GM12875 (cell line): ENCODE results near the gene DNAJC18.

ENCODE experiments used
- H3K4me3 ChIP-seq: one replicate; pipeline ENCODE4 v1.5.1; 2011; ENCODE audit warnings: low read depth, low read length, control low read depth
- TF ChIP-seq, protein P1 (sequence below): IDR thresholded peaks from 2 replicates; pipeline ENCODE4 v1.5.1; 2011; ENCODE audit warnings: low read depth, mild to moderate bottlenecking, control low read depth, inconsistent platforms, low read length, moderate library complexity, borderline replicate concordance; ENCODE audit not compliant: insufficient read depth

Gene DNAJC18

GRCh38 chr5:139383275-139383992 is 55.9 kb downstream of the DNAJC18 start, which contains the start of gene SLC23A1:
Gene SLC23A1 (minus strand): TSS chr5:139383297. CDS start chr5:139383253, 44 bp downstream.
- no peak within 1 kb of the TSS for H3K4me3 ChIP-seq
- TF ChIP-seq, protein P1, sequence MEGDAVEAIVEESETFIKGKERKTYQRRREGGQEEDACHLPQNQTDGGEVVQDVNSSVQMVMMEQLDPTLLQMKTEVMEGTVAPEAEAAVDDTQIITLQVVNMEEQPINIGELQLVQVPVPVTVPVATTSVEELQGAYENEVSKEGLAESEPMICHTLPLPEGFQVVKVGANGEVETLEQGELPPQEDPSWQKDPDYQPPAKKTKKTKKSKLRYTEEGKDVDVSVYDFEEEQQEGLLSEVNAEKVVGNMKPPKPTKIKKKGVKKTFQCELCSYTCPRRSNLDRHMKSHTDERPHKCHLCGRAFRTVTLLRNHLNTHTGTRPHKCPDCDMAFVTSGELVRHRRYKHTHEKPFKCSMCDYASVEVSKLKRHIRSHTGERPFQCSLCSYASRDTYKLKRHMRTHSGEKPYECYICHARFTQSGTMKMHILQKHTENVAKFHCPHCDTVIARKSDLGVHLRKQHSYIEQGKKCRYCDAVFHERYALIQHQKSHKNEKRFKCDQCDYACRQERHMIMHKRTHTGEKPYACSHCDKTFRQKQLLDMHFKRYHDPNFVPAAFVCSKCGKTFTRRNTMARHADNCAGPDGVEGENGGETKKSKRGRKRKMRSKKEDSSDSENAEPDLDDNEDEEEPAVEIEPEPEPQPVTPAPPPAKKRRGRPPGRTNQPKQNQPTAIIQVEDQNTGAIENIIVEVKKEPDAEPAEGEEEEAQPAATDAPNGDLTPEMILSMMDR: no peak

DNA sequence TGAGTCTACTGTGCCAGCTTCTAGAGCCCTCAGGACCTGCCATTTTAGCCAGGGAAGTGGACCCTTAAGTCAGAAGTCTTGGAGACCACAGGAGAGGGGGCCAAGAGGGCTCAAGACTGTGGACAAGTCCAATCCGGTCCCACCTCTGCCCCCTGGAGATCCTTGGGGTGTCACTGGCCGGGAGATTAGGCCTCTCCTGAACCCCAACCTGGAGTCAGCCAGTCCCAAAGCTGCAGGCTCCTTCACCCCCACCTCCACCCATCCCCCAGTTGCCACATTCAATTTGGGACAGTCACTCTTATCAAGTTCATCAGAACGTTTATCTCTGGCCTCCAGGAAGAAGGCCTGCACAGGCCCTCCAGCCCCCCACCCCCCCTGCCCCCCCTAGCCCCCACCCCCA is 56.5 kb downstream of the DNAJC18 start:
- no peak overlapping the region for H3K4me3 ChIP-seq
- TF ChIP-seq, protein P1: no peak

DNA sequence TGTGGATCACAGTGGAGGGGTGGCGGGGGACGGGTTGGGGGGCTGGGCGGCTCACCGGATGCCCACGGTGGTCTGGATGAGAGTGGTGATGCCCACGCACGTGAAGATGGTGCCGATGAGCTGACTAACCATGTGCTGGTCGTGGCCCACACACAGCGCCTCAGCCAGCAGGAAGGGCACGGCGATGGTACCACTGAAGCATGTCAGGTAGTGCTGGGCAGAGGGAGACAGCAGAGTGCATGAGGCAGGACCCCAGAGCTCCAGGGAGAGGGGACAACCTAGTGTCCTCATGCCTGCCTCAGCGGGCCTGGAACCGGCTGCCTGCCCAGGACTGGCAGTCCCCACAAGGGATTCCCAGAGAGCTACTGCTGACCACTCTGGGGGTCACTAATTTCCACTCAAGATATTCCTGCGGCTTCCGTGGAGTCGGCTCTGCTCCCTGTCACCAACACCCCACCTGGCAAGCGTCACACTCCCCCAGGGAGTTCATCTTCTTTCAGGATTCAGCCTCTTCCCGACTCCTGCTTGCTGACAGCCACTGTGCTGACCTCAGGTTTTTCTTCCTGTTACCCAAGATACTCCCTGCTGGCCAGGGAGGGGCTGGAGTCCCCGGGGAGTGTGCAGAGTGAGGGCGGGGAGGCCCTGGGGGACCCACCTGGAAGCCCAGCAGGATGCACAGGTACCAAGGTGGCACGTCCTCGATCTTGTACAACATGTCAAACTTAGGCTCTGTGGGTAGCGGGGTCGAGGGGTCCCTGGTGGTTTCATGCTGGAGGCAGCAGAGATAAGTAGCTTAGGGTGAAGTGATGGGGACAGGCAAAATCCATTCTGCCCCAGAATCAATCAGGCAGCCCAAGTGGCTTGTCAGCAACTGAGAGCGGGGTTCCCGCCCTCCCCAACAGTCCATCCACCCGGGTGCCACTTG is 57.2 kb downstream of the DNAJC18 start:
- no peak overlapping the region for H3K4me3 ChIP-seq
- TF ChIP-seq, protein P1: no peak

GRCh38 chr5:139379626-139380449 is 59.5 kb downstream of the DNAJC18 start:
- TF ChIP-seq, protein P1: no peak
- no peak overlapping the region for H3K4me3 ChIP-seq

DNA sequence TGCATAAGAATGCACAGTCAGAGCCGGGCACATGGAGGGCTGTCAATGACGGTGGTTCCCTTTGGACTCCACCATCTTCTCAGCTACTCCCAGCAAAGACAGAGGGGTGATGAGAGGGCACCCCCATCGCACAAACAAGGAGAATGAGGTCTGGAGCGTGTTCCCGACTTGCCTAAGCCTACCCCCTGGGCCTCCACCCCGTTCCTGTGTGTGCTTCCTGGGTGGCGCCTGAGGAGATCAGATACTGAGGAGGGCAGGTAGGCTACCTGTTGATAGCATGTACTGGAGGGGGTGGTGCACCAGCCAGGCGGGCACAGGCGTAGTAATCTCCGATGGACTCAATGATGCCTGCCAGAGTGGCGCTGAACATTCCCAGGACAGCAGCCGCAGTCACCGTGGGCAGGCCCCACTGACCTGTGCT is 60.4 kb downstream of the DNAJC18 start:
- TF ChIP-seq, protein P1: no peak
- H3K4me3 ChIP-seq: no peak overlapping the region

GRCh38 chr5:139378101-139378825 is 61.1 kb downstream of the DNAJC18 start:
- TF ChIP-seq, protein P1: no peak
- no peak overlapping the region for H3K4me3 ChIP-seq
